T-cell (primary cell): Measurements from ENCODE around the gene ZNF396. TPM values are rescaled to one million over a fixed set of nuclear protein-coding genes. Genes with fewer than 3 reads are reported as not detected.

Experiments used
- ATAC-seq, 4 experiments: fragments of 200-7000 bp in 3 of 4; fragments of 150-1000 bp in 1 of 4; cut with Tn5 transposase; replicated peaks in 1 of 4; 1 replicate in 3 of 4; 2 replicates in 1 of 4; pipeline ENCODE4 v1.10.0; 2021; ENCODE audit warnings: moderate library complexity in 3 of 4, mild to moderate bottlenecking in 2 of 4, moderate number of reproducible peaks in 1 of 4
- CTCF ChIA-PET, 2 donors: fragments of 300-600 bp; sonication (Branson Sonifier 250); formaldehyde crosslinking; loops; one replicate each; lab custom pipeline; 2022; ENCODE audit warnings: antibody characterized with exemption in 2 of 2; lab: Charles Lee
- POLR2A ChIA-PET, 2 donors: fragments of 300-600 bp; sonication (Branson Sonifier 250); formaldehyde crosslinking; loops; one replicate each; lab custom pipeline; 2022; ENCODE audit warnings: antibody characterized with exemption in 2 of 2; lab: Charles Lee
- DNase-seq, 35 experiments: peaks; one replicate each; pipeline versions ENCODE4 v3.0.0 to v3.0.0-alpha.2; 2013 to 2023
- H3K27ac ChIP-seq: one replicate; pipeline ENCODE4 v1.5.1; 2013; ENCODE audit warnings: low read length
- H3K27me3 ChIP-seq, 2 experiments: replicated peaks in 1 of 2; 1 replicate in 1 of 2; 2 replicates in 1 of 2; pipeline versions ENCODE4 v1.6.1 to v1.7.0; 2013; ENCODE audit warnings: low read length in 1 of 2, mixed read lengths in 1 of 2; ENCODE audit not compliant: control insufficient read depth in 2 of 2, insufficient read depth in 2 of 2; ENCODE audit errors: extremely low read depth in 1 of 2
- H3K36me3 ChIP-seq, 2 donors: 1 replicate in 1 of 2; 2 replicates in 1 of 2; pipeline versions ENCODE4 v1.6.1 to v1.7.0; 2013; ENCODE audit warnings: low read length in 1 of 2; ENCODE audit not compliant: control insufficient read depth in 2 of 2, insufficient read depth in 1 of 2; ENCODE audit errors: extremely low read depth in 1 of 2
- H3K4me1 ChIP-seq, 2 experiments: 1 replicate in 1 of 2; 2 replicates in 1 of 2; pipeline versions ENCODE4 v1.6.1 to v1.7.0; 2013; ENCODE audit warnings: low read length in 2 of 2, mixed read lengths in 1 of 2; ENCODE audit not compliant: insufficient read depth in 2 of 2, control insufficient read depth in 1 of 2; ENCODE audit errors: extremely low read depth in 1 of 2
- H3K4me3 ChIP-seq, 2 donors: 1 replicate in 1 of 2; 2 replicates in 1 of 2; pipeline versions ENCODE4 v1.5.1 to v1.7.0; 2013; ENCODE audit warnings: mild to moderate bottlenecking in 2 of 2, low read length in 1 of 2, moderate library complexity in 1 of 2; ENCODE audit not compliant: control insufficient read depth in 1 of 2; ENCODE audit errors: extremely low read depth in 1 of 2
- H3K9me3 ChIP-seq: 2 replicates; pipeline ENCODE4 v1.7.0; 2013
- H3K27ac Mint-ChIP-seq, 2 donors: one replicate each; pipeline ENCODE4 v1.8.0; 2020 to 2021; ENCODE audit warnings: mild to moderate bottlenecking in 2 of 2, mixed read lengths in 2 of 2
- H3K27me3 Mint-ChIP-seq, 2 donors: one replicate each; pipeline ENCODE4 v1.8.0; 2021 to 2022; ENCODE audit warnings: mixed read lengths in 2 of 2
- H3K36me3 Mint-ChIP-seq: one replicate; pipeline ENCODE4 v1.8.0; 2021; ENCODE audit warnings: mixed read lengths
- H3K4me1 Mint-ChIP-seq, 3 donors: one replicate each; pipeline ENCODE4 v1.8.0; 2020 to 2022; ENCODE audit warnings: mixed read lengths in 3 of 3, mild to moderate bottlenecking in 1 of 3
- H3K4me3 Mint-ChIP-seq, 3 donors: one replicate each; pipeline ENCODE4 v1.8.0; 2020 to 2022; ENCODE audit warnings: mild to moderate bottlenecking in 3 of 3, mixed read lengths in 3 of 3, moderate library complexity in 3 of 3
- H3K9me3 Mint-ChIP-seq, 3 donors: one replicate each; pipeline ENCODE4 v1.8.0; 2020 to 2022; ENCODE audit warnings: mixed read lengths in 3 of 3
- WGBS: methylation state at CpG from one replicate; pipeline ENCODE4 v1.1.5; 2013; ENCODE audit warnings: missing lambda C conversion rate; ENCODE audit not compliant: insufficient coverage; 5-methylcytosine and 5-hydroxymethylcytosine counted together
- total RNA-seq, 35 experiments: library from RNA in 6 of 35; stranded (reverse) in 6 of 35; fragments of 120-200 nt in 1 of 35; gene quantifications; one replicate each; pipeline versions ENCODE4 v1.2.1 to v1.2.4 and lab custom pipeline; 2013 to 2026

The ZNF396 gene
- total RNA-seq, 5 donors from 2014 or later (not counting 1 experiment from before 2014, with no cell fraction given) = 0.73 to 2.4 (median 1.4) TPM; not detected in 1

- H3K9me3 Mint-ChIP-seq = no peaks in the 10 kb centered on the region
- H3K9me3 ChIP-seq = no peaks in the 10 kb centered on the region
- CTCF ChIA-PET = interaction anchor here in 1 of 2 donors (0.9 to 2.6 kb wide), 4 partner anchors 9 to 316 kb away, joined by 3 to 13 read pairs (median 6); no protein-coding TSS in a partner anchor
- H3K27ac ChIP-seq = no peak overlapping the region
- H3K4me3 Mint-ChIP-seq = peak overlapping the region in 2 of 3 donors; percentile 11 to 92
- H3K36me3 Mint-ChIP-seq = peaks cover 2% of the 10 kb centered on the region
- no peak overlapping the region for H3K4me3 ChIP-seq
- H3K27me3 ChIP-seq = no peaks in the 10 kb centered on the region
- no peak overlapping the region for H3K27ac Mint-ChIP-seq
- ATAC-seq (no peak), DNase-seq (no peak)
- H3K4me1 ChIP-seq = peaks cover 14% of the 10 kb centered on the region in 2 experiments
- peaks cover 33 to 39% (median 38%) of the 10 kb centered on the region in 3 donors for H3K4me1 Mint-ChIP-seq
- H3K27me3 Mint-ChIP-seq = no peaks in the 10 kb centered on the region
- POLR2A ChIA-PET = no interaction called here
- H3K36me3 ChIP-seq = peaks cover 0 to 12% of the 10 kb centered on the region in 2 donors
- 100% methylated on average over 1 of the region's 1 CpG for WGBS
These were observed 31.2 kb downstream of the ZNF396 start for GRCh38 chr18:35345950-35346349.

- Histone ChIP-seq H3K27me3 (no peaks in the 10 kb centered on the region), H3K9me3 (no peaks in the 10 kb centered on the region), H3K4me1 (peaks cover 14% of the 10 kb centered on the region in 2 experiments), H3K27ac (peak overlapping the region; percentile 97), H3K4me3 (no peak overlapping the region), H3K36me3 (peaks cover 0 to 14% of the 10 kb centered on the region in 2 donors)
- ChIA-PET CTCF (interaction anchor here in 1 of 2 donors (0.6 to 2.6 kb wide), 8 partner anchors 10 to 316 kb away, joined by 3 to 13 read pairs (median 5); no protein-coding TSS in a partner anchor), POLR2A (interaction anchor here in 1 of 2 donors (1.7 to 2.2 kb wide), 2 partner anchors 105 to 304 kb away, joined by 5 to 11 read pairs; partner anchors contain the start of genes MAPRE2 and ZNF397)
- H3K9me3 Mint-ChIP-seq = no peaks in the 10 kb centered on the region
- ATAC-seq (no peak), DNase-seq (no peak)
- H3K4me3 Mint-ChIP-seq = peak overlapping the region; percentile 92 to 96 (median 95)
- no peaks in the 10 kb centered on the region for H3K27me3 Mint-ChIP-seq
- H3K4me1 Mint-ChIP-seq = peaks cover 37 to 43% (median 42%) of the 10 kb centered on the region in 3 donors
- H3K36me3 Mint-ChIP-seq = peaks cover 2% of the 10 kb centered on the region
- peak overlapping the region in 1 of 2 donors; percentile 97 for H3K27ac Mint-ChIP-seq
- WGBS = 89% methylated on average over 3 of the region's 6 CpGs
These were observed 31.6 kb downstream of the ZNF396 start for GRCh38 chr18:35345460-35345921.

DNA sequence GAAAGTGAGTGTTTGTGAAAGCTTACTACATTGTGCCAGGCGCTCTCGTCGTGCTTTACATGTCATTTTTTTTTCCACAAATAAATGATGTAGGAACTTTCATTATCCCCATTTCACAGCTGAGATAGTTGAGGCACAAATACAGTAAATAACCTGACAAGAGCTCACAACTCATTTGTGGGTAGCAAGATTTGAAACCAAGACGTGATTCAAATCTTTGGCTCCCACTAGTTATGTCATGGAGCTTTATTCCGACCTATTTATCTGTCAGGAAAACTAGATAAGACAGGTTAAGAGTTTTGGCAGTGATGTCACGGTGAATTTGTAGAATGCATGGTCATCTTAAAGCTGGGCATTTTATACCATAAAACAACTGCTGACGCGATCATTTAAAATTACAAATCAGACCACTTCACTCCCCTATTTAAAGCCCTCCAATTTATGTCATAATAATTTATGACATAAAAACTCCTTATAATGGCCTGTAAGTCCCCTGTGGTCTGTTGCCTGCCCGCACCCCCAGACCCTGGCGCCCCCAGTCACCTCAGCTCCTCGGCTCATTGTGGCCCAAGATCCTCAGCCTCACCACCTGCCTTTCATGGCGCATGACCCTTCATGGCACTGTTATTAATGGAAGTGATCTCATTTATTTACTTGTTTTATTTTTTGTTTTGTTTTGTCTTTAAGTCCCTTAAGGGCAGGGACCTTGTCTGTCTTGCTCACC is 32.2 kb downstream of the ZNF396 start:
- H3K4me3 Mint-ChIP-seq = peak overlapping the region; percentile 92 to 96 (median 95)
- no peak for DNase-seq
- no peaks in the 10 kb centered on the region for H3K27me3 Mint-ChIP-seq
- no peaks in the 10 kb centered on the region for H3K27me3 ChIP-seq
- ATAC-seq = no peak
- H3K4me3 ChIP-seq = peak overlapping the region; percentile 79 to 92
- H3K9me3 ChIP-seq = no peaks in the 10 kb centered on the region
- POLR2A ChIA-PET = interaction anchor here in 1 of 2 donors (1.1 to 2.2 kb wide), 3 partner anchors 10 to 303 kb away, joined by 5 to 11 read pairs (median 6); partner anchors contain the start of genes MAPRE2 and ZNF397
- H3K36me3 ChIP-seq = peaks cover 0 to 20% of the 10 kb centered on the region in 2 donors
- peaks cover 8% of the 10 kb centered on the region for H3K36me3 Mint-ChIP-seq
- WGBS = no CpG with 5 or more reads among the region's 12 CpGs
- H3K27ac Mint-ChIP-seq = peak overlapping the region; percentile 92 to 97
- H3K9me3 Mint-ChIP-seq = no peaks in the 10 kb centered on the region
- peaks cover 14 to 18% of the 10 kb centered on the region in 2 experiments for H3K4me1 ChIP-seq
- H3K4me1 Mint-ChIP-seq = peaks cover 43 to 48% (median 48%) of the 10 kb centered on the region in 3 donors
- peak overlapping the region; percentile 97 for H3K27ac ChIP-seq
- CTCF ChIA-PET = interaction anchor here (0.6 to 2.6 kb wide), 12 partner anchors 10 to 315 kb away, joined by 3 to 13 read pairs (median 5); partner anchors contain the start of genes ZNF397 (in 1 of the 2) and ZSCAN30 (in 1 of the 2)

GRCh38 chr18:35343936-35344735 is 33.0 kb downstream of the ZNF396 start, which contains the start of gene ZNF24:
ZNF24 (minus strand) TSS chr18:35344420; CDS start chr18:35340650, 3,770 bp downstream.
- ATAC-seq (peak; percentile 90 to 94 (median 91)), DNase-seq (peak; percentile 81 to 94 (median 89))
- H3K27me3 ChIP-seq = no peaks in the 10 kb centered on the region
- H3K36me3 ChIP-seq = peaks cover 0 to 27% of the 10 kb centered on the region in 2 donors
- peak within 1 kb of the TSS; percentile 97 for H3K27ac ChIP-seq
- WGBS = 0% methylated on average over 33 of the region's 64 CpGs
- no peaks in the 10 kb centered on the region for H3K9me3 Mint-ChIP-seq
- H3K27ac Mint-ChIP-seq = peak within 1 kb of the TSS; percentile 92 to 97
- peak within 1 kb of the TSS; percentile 79 to 92 for H3K4me3 ChIP-seq
- ChIA-PET CTCF (interaction anchor here (0.6 to 2.6 kb wide), 11 partner anchors 11 to 314 kb away, joined by 3 to 13 read pairs (median 4); partner anchors contain the start of genes ZNF397 (in 1 of the 2) and ZSCAN30 (in 1 of the 2)), POLR2A (interaction anchor here (0.5 to 2.2 kb wide), 4 partner anchors 11 to 302 kb away, joined by 5 to 11 read pairs (median 6); partner anchors contain the start of genes MAPRE2 (in 1 of the 2) and ZNF397 (in 1 of the 2))
- H3K27me3 Mint-ChIP-seq = no peaks in the 10 kb centered on the region
- peaks cover 16% of the 10 kb centered on the region for H3K36me3 Mint-ChIP-seq
- H3K9me3 ChIP-seq = no peaks in the 10 kb centered on the region
- H3K4me1 Mint-ChIP-seq = peaks cover 50 to 56% (median 56%) of the 10 kb centered on the region in 3 donors
- peaks cover 14 to 18% of the 10 kb centered on the region in 2 experiments for H3K4me1 ChIP-seq
- peak within 1 kb of the TSS; percentile 92 to 96 (median 95) for H3K4me3 Mint-ChIP-seq

- WGBS = 0% methylated on average over 11 of the region's 15 CpGs
- ATAC-seq = peak in 2 of 4 experiments; percentile 10 to 17
These were observed 33.6 kb downstream of the ZNF396 start for GRCh38 chr18:35343488-35343935.

More at GRCh38 chr18:35343488-35343935, 33.6 kb downstream of the ZNF396 start:
- peaks cover 0 to 34% of the 10 kb centered on the region in 2 donors for H3K36me3 ChIP-seq
- ChIA-PET CTCF (interaction anchor here (0.6 to 2.4 kb wide), 4 partner anchors 38 to 54 kb away, joined by 3 to 8 read pairs (median 5); partner anchors contain the start of gene ZSCAN30 (in 1 of the 2)), POLR2A (interaction anchor here (0.5 to 2.2 kb wide), 3 partner anchors 77 to 302 kb away, joined by 5 to 11 read pairs (median 5); partner anchors contain the start of genes MAPRE2 (in 1 of the 2) and ZNF397 (in 1 of the 2))
- H3K27ac Mint-ChIP-seq = peak overlapping the region; percentile 92 to 97
- peak overlapping the region; percentile 92 to 96 (median 95) for H3K4me3 Mint-ChIP-seq
- peak overlapping the region; percentile 79 to 92 for H3K4me3 ChIP-seq
- H3K9me3 ChIP-seq = no peaks in the 10 kb centered on the region
- no peaks in the 10 kb centered on the region for H3K27me3 Mint-ChIP-seq
- no peaks in the 10 kb centered on the region for H3K27me3 ChIP-seq
- peak overlapping the region; percentile 97 for H3K27ac ChIP-seq
- H3K9me3 Mint-ChIP-seq = no peaks in the 10 kb centered on the region
- H3K4me1 Mint-ChIP-seq = peaks cover 57 to 62% (median 62%) of the 10 kb centered on the region in 3 donors
- H3K36me3 Mint-ChIP-seq = peaks cover 22% of the 10 kb centered on the region
- DNase-seq = no peak
- H3K4me1 ChIP-seq = peaks cover 14 to 18% of the 10 kb centered on the region in 2 experiments
